ENCODE measurements around the gene SPTAN1.

The SPTAN1 gene

DNA sequence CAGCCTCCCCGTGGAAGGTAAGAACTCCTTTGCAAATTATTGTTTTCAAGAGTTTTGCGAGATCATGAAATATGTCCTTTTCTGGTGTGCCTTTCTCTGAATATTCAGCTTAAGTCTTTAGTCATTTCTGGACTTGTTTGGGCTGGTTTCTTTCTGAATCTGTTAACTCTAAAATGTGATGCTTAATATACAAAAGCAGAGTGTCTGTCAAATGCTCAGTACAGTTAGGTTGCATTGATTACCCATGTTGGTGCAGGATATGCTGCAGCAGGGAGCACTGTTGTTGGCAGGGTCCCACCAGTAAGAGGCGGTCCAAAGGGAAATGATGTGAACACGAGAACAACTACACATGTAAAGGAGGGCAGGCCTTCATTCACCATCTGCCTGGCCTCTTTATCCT, 47.7 kb downstream of the SPTAN1 start:
- no peak for DNase-seq (ENCODE audit: low spot score)

DNA sequence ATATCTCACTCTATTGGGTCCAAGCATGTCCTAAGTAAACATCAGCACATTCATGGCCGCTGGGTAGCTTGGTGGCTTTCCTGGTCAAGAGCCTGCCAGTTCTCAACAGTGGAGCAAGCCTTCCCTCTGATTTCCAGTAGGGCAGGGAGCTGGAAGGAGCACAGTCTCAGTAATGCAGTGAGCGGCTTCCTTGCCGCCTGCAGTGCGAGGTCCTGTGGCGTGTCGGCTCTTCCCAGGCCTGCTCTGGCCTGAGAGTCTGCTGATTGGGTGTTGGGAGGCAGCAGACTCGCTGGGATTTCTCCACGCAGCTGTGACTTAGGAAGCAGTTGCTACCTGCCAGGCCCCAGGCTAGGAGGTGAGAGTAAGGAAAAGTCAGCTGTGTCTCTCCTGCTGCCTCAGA, 51.3 kb downstream of the SPTAN1 start:
- no peak for DNase-seq (ENCODE audit: low spot score)

- DNase-seq (ENCODE audit: low spot score), result peak; percentile 81
Observed at GRCh38 chr9:128607642-128608350, 55.4 kb downstream of the SPTAN1 start.

DNA sequence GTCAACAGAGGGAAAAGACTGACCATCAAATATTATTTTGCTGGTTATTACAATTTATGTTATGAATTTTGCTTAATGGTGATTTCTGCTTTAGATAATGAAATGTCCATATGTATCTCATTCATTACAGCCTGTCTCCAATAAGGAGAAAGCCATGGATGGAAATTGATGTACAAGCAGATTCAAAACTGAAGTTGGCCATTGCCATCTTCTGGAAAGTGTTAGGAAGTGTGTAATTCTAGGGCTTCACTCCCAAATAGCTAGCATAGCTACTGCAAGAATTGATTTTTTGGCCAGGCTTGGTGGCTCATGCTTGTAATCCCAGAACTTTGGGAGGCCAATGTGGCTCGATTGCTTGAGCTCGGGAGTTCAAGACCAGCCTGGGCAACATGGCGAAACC, 58.5 kb downstream of the SPTAN1 start:
- no peak for DNase-seq (ENCODE audit: low spot score)

DNA sequence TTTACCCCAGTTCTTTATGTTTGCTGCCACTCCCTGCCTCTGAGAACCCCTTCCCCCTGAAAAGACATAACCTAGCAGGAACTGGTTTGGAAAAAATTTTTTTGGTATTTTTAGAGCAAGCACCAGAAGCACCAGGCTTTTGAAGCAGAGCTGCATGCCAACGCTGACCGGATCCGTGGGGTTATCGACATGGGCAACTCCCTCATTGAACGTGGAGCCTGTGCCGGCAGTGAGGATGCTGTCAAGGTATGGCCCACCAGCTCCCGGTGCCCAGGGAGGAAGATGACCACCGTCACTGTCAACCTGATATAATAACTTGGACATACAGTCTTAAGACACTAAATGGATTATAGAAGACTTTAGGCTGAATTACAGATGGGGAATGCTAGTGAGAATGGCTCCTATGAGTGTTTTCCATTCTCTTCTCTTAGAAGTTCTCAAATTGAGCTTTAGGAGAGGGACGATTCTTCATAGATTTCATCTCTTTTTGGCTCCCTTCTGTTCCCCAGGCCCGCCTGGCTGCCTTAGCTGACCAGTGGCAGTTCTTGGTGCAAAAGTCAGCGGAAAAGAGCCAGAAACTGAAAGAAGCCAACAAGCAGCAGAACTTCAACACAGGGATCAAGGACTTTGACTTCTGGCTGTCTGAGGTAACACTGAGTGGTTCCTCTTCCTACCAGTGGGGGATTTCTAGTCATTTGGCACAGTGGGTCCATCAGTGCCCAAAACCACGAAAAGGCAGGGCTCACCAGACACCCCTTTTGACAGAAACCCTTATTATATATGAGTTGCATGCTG, 59.4 kb downstream of the SPTAN1 start:
- DNase-seq (ENCODE audit: low spot score), result no peak

DNA sequence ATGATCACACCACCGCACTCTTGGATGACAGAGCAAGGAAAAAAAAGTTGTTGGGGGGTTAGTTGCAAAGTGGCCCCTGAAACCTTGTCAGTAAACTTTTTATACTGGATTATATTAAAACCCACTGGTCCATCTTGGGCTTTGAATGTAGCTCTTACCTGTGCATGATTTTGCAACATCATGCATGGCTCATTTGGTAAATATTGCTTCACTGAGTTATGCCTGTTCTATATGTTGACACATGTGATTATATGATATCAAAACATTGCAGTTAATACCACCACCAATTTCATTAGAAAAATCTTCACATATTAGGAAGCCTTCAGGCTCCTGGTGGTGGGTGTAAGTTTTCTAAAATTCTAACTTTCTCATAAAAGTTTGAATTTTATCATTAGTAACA, 62.3 kb downstream of the SPTAN1 start:
- DNase-seq (ENCODE audit: low spot score), result no peak

GRCh38 chr9:128615571-128615970, 63.2 kb downstream of the SPTAN1 start:
- no peak for DNase-seq (ENCODE audit: low spot score)

- no peak for DNase-seq (ENCODE audit: low spot score)
Observed at GRCh38 chr9:128617943-128618342, 65.6 kb downstream of the SPTAN1 start.

- DNase-seq (ENCODE audit: low spot score), result no peak
Observed at GRCh38 chr9:128619127-128619526, 66.7 kb downstream of the SPTAN1 start.

GRCh38 chr9:128619779-128620178, 67.4 kb downstream of the SPTAN1 start:
- no peak for DNase-seq (ENCODE audit: low spot score)

GRCh38 chr9:128621730-128622455, 69.5 kb downstream of the SPTAN1 start:
- no peak for DNase-seq (ENCODE audit: low spot score)

DNA sequence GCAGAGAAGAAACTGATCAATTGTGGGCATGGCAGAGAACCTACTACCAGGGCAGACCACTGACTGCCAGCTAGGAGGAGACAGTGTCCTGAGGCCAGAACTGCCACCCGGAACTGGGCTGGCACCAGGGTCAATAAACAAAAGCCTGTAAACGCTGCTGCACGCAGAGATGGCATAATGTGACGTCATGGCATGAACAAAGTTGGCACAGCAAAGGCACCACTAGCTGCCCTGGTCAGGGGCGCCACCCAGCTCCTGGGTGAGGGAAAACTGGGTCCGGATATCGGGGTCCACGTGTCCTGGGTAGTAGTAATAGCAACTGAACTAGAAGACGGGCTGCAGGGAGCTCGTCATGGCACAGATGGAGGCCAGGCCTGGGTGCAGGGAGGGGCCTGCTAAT, 72.2 kb downstream of the SPTAN1 start:
- DNase-seq (ENCODE audit: low spot score), result no peak

DNA sequence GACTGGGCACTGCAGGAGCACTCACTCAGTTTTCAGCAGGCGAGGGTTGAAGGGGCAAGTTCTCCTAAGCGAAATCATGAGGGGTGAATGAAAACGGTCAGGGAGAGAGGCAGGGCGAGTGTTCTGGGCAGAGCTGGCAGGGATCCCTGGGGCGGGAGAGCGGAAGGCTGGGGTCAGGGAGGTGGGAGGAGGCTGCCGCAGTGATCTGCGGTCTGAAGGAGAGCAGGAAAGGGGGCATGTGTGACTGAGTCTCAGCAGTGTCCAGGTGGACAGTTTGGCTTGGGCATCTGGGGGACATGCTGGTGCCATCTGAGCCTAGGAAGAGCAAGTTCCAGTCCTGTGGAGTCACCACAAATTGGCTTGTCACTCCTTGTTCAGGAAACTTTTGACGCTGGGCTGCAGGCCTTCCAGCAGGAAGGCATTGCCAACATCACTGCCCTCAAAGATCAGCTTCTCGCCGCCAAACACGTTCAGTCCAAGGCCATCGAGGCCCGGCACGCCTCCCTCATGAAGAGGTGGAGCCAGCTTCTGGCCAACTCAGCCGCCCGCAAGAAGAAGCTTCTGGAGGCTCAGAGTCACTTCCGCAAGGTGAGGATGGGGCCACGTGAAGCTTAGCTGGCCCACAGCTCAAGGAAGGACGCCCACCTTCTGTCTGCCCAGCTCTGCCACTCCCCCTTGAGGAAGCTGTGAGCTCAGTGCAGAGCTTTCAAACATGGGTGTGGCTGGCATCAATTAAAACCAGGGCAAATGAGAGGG, 73.2 kb downstream of the SPTAN1 start:
- no peak for DNase-seq (ENCODE audit: low spot score)

DNA sequence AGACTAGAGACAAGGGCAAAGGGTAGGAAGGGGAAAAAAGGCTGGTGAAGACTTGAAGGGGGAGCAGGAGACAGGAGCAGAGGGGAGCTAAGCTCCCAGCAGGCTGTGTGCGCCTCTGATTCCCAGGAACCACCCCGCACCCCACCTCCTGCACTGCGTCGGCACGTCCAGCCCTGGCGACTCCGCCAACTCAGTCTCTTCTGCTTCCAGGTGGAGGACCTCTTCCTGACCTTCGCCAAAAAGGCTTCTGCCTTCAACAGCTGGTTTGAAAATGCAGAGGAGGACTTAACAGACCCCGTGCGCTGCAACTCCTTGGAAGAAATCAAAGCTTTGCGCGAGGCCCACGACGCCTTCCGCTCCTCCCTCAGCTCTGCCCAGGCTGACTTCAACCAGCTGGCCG, 73.8 kb downstream of the SPTAN1 start:
- no peak for DNase-seq (ENCODE audit: low spot score)

DNA sequence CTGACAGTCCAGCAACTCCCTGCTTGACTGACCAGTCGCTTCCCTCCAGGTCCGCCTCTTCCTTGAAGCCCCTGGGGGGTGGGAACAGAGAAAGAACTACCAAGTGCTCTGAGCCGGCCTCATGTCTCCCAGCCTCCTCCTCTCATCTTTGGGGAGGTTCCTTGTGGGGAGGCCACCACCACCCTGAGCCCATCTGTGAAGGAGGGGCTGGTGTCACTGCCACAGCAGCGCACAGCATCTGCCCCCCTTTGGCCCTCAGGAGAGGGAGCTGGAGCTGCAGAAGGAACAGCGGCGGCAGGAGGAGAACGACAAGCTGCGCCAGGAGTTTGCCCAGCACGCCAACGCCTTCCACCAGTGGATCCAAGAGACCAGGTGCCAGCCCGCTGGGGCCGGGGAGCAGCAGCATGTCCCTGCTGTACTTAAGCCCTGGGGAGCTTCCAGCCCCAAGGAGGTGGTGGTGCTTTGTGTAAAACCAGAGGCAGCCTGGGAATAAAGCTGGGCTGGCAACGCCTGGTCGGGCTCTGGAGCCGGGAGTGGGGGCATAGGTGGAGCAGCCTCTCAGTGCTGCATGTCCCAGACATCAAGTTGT, 74.8 kb downstream of the SPTAN1 start:
- peak; percentile 42 for DNase-seq (ENCODE audit: low spot score)

DNA sequence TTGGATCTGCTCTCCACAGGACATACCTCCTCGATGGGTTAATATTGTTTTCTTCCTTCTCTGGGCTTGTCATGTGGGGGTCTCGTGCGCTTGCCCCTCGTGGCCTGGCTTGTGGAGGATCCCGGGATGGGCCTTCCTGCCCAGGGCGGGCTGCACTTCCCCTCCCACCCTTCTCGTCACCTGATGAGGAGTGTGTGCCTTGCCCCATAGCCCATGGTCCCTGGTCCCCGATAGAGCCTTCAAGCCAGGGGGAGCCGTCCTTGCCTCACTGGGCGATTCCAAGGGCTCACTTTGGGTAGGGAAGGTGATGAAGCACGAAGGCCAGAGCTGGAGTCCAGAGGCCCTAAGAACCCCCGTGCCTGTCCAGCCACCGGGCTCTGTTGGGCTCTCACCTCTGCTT, 75.5 kb downstream of the SPTAN1 start:
- no peak for DNase-seq (ENCODE audit: low spot score)

- DNase-seq (ENCODE audit: low spot score), result peak; percentile 39
Observed at GRCh38 chr9:128628471-128629048, 76.2 kb downstream of the SPTAN1 start.

GRCh38 chr9:128629136-128629535, 76.7 kb downstream of the SPTAN1 start:
- DNase-seq (ENCODE audit: low spot score), result no peak

DNA sequence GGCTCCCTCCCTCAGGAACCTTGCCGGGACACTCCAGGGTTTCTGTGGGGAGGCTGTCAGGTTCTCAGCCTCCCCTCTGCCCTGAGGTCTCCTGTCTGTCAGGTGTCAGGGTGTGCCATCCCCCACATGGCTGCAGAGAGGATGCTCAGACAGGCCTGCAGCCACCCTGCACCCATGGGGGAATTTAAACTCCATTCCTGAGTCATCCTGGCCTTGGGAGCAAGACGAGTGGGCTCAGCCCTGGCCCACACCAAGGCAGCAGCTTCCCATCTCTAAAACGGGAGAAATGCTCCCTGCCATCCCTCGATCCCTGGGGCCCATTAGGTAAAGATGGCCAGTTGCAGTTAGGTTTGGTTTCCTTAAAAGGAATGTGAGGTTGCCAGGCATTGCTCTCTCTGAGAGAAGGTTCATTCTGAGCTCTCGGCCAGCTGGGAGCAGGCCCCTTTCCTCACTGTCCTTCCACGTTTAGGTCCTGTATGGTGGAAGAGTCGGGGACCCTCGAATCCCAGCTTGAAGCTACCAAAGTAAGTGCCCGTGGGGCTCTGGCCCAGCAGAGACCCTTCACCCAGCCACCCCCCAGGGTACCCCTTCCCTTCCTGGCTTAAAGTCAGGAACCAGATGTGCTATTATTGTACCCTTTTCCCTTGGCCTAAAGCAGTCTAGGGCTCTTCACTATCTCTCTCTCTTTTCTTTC, 77.6 kb downstream of the SPTAN1 start:
- DNase-seq (ENCODE audit: low spot score), result no peak

DNA sequence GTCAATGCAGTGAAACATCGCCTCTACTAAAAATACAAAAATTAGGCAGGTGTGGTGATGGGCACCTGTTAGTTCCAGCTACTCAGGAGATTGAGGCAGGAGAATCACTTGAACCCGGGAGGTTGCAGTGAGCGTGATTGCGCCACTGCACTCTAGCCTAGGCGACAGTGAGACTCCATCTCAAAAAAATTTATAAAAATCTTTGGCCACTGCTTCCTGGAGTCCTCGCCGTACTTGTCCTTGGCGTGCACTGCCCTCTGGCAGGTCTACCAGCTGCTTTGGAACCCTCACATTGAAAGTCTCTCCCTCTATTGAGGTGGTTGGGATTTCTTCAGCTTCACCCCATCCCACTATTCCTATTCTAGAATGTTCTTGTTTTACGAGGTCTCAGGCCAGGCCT, 79.2 kb downstream of the SPTAN1 start:
- no peak for DNase-seq (ENCODE audit: low spot score)

GRCh38 chr9:128632066-128632465, 79.7 kb downstream of the SPTAN1 start:
- no peak for DNase-seq (ENCODE audit: low spot score)
